ENCODE measurements around the gene E4F1. TPM values are rescaled to one million over a fixed set of nuclear protein-coding genes. Genes with fewer than 3 reads are reported as not detected.

The E4F1 gene
- total and polyA plus RNA-seq, 2 experiments from 2014 or later: 27.7 to 55.4 TPM

GRCh38 chr16:2278956-2279800, 55.8 kb downstream of the E4F1 start:
- Histone ChIP-seq H3K4me3 (no peak overlapping the region), H3K36me3 (no peaks in the 10 kb centered on the region), H3K9me3 (ENCODE audit: low read depth) (no peaks in the 10 kb centered on the region), H3K27me3 (no peaks in the 10 kb centered on the region), H3K27ac (no peak overlapping the region), H3K4me1 (ENCODE audit: low read depth) (no peaks in the 10 kb centered on the region)
- no peak for TF ChIP-seq CTCF (IDR thresholded peaks at IDR 0.05; ENCODE audit: low read depth, low read length)
- DNase-seq (ENCODE audit: low read depth in 1 of 2, low spot score in 1 of 2): no peak

- Histone ChIP-seq H3K27ac (no peak overlapping the region), H3K4me1 (ENCODE audit: low read depth) (no peaks in the 10 kb centered on the region), H3K27me3 (no peaks in the 10 kb centered on the region), H3K4me3 (no peak overlapping the region), H3K36me3 (no peaks in the 10 kb centered on the region), H3K9me3 (ENCODE audit: low read depth) (no peaks in the 10 kb centered on the region)
- DNase-seq (ENCODE audit: low read depth in 1 of 2, low spot score in 1 of 2): no peak
- no peak for TF ChIP-seq CTCF (IDR thresholded peaks at IDR 0.05; ENCODE audit: low read depth, low read length)
These were observed 57.1 kb downstream of the E4F1 start for GRCh38 chr16:2280461-2280860.

- no peaks in the 10 kb centered on the region for H3K36me3 ChIP-seq
- H3K4me1 ChIP-seq (ENCODE audit: low read depth): no peaks in the 10 kb centered on the region
- no peaks in the 10 kb centered on the region for H3K27me3 ChIP-seq
- H3K9me3 ChIP-seq (ENCODE audit: low read depth): no peaks in the 10 kb centered on the region
- no peak for DNase-seq (ENCODE audit: low read depth in 1 of 2, low spot score in 1 of 2)
- no peak overlapping the region for H3K4me3 ChIP-seq
- no peak for TF ChIP-seq CTCF (IDR thresholded peaks at IDR 0.05; ENCODE audit: low read depth, low read length)
- no peak overlapping the region for H3K27ac ChIP-seq
These were observed 57.7 kb downstream of the E4F1 start for GRCh38 chr16:2280981-2281542.

- no peak overlapping the region for H3K27ac ChIP-seq
- DNase-seq (ENCODE audit: low read depth in 1 of 2, low spot score in 1 of 2): no peak
- H3K27me3 ChIP-seq: no peaks in the 10 kb centered on the region
- H3K9me3 ChIP-seq (ENCODE audit: low read depth): no peaks in the 10 kb centered on the region
- H3K36me3 ChIP-seq: no peaks in the 10 kb centered on the region
- no peaks in the 10 kb centered on the region for H3K4me1 ChIP-seq (ENCODE audit: low read depth)
- TF ChIP-seq CTCF (IDR thresholded peaks at IDR 0.05; ENCODE audit: low read depth, low read length): no peak
- H3K4me3 ChIP-seq: no peak overlapping the region
These were observed 58.9 kb downstream of the E4F1 start for GRCh38 chr16:2282262-2282661.

- TF ChIP-seq CTCF (IDR thresholded peaks at IDR 0.05; ENCODE audit: low read depth, low read length): no peak
- DNase-seq (ENCODE audit: low read depth in 1 of 2, low spot score in 1 of 2): no peak
These were observed 59.6 kb downstream of the E4F1 start for GRCh38 chr16:2282866-2283555.

More at GRCh38 chr16:2282866-2283555, 59.6 kb downstream of the E4F1 start:
- Histone ChIP-seq H3K27ac (no peak overlapping the region), H3K27me3 (no peaks in the 10 kb centered on the region), H3K4me1 (ENCODE audit: low read depth) (no peaks in the 10 kb centered on the region), H3K9me3 (ENCODE audit: low read depth) (no peaks in the 10 kb centered on the region), H3K36me3 (no peaks in the 10 kb centered on the region), H3K4me3 (no peak overlapping the region)

All from cardiac muscle cell (in vitro differentiated cells and primary cell).